DND-41 (cell line): Measurements from ENCODE around the gene POLR2J.

Source experiments
- ATAC-seq: fragments of 200-7000 bp; cut with Tn5 transposase; 3 replicates; pipeline ENCODE4 v1.9.1; 2021; ENCODE audit warnings: low read depth; ENCODE audit not compliant: insufficient read depth
- DNase-seq: peaks from one replicate; pipeline ENCODE4 v3.0.0-alpha.2; 2020
- H2AFZ ChIP-seq: 2 replicates; pipeline ENCODE4 v1.6.0; 2012; ENCODE audit warnings: low read depth, low read length
- H3K27ac ChIP-seq: 2 replicates; pipeline ENCODE4 v1.5.1; 2012; ENCODE audit warnings: low read length, inconsistent platforms
- H3K27me3 ChIP-seq: fragments of 200-600 bp; sonication (generic); 2 replicates; pipeline ENCODE4 v1.6.0; 2012; ENCODE audit warnings: low read length, mild to moderate bottlenecking, inconsistent platforms; ENCODE audit not compliant: insufficient read depth, poor library complexity
- H3K36me3 ChIP-seq: 2 replicates; pipeline ENCODE4 v1.5.1; 2012; ENCODE audit warnings: low read length, inconsistent platforms; ENCODE audit not compliant: insufficient read depth
- H3K4me1 ChIP-seq: 2 replicates; pipeline ENCODE4 v1.5.1; 2012; ENCODE audit warnings: mild to moderate bottlenecking, low read length; ENCODE audit not compliant: insufficient read depth
- H3K4me2 ChIP-seq: 2 replicates; pipeline ENCODE4 v1.6.0; 2012; ENCODE audit warnings: mild to moderate bottlenecking, moderate library complexity, low read length, inconsistent platforms; ENCODE audit not compliant: insufficient read depth
- H3K4me3 ChIP-seq, 2 experiments: fragments of 200-600 bp in 1 of 2; shearing (Covaris generic) in 1 of 2; 2 replicates each; pipeline ENCODE4 v1.5.1; 2012 to 2016; ENCODE audit warnings: inconsistent platforms in 2 of 2, low read length in 2 of 2, mild to moderate bottlenecking in 2 of 2, low read depth in 1 of 2, moderate library complexity in 1 of 2
- H3K79me2 ChIP-seq: 2 replicates; pipeline ENCODE4 v1.6.0; 2012; ENCODE audit warnings: low read length, inconsistent platforms; ENCODE audit not compliant: insufficient read depth
- H3K9ac ChIP-seq: 2 replicates; pipeline ENCODE4 v1.6.0; 2012; ENCODE audit warnings: low read depth, mild to moderate bottlenecking, inconsistent platforms, low read length, moderate library complexity
- H3K9me3 ChIP-seq: 2 replicates; pipeline ENCODE4 v1.5.1; 2012; ENCODE audit warnings: low read length, moderate library complexity, mild to moderate bottlenecking, inconsistent platforms; ENCODE audit not compliant: insufficient read depth, severe bottlenecking
- H4K20me1 ChIP-seq: 2 replicates; pipeline ENCODE4 v1.6.0; 2012; ENCODE audit warnings: low read length; ENCODE audit not compliant: insufficient read depth
- CTCF ChIP-seq: IDR thresholded peaks from 2 replicates; pipeline ENCODE4 v1.5.1; 2012; ENCODE audit warnings: borderline replicate concordance, low read length, moderate library complexity, mild to moderate bottlenecking; ENCODE audit not compliant: poor library complexity, severe bottlenecking; ENCODE audit errors: extremely low read depth
- EZH2 ChIP-seq: IDR thresholded peaks from 3 replicates; pipeline ENCODE4 v1.6.1; 2012; ENCODE audit warnings: borderline replicate concordance, low read depth, mild to moderate bottlenecking, moderate library complexity, low read length, inconsistent platforms; ENCODE audit not compliant: severe bottlenecking

POLR2J gene

GRCh38 chr7:102467581-102468477 lies 10.9 kb downstream of the POLR2J start:
- H2AFZ ChIP-seq = no peak overlapping the region
- DNase-seq (no peak), ATAC-seq (no peak)
- no peak overlapping the region for H3K27ac ChIP-seq
- H3K79me2 ChIP-seq = peaks cover 35% of the 10 kb centered on the region
- no peak overlapping the region for H3K9ac ChIP-seq
- no peaks in the 10 kb centered on the region for H3K9me3 ChIP-seq
- no peaks in the 10 kb centered on the region for H3K27me3 ChIP-seq
- peaks cover 15% of the 10 kb centered on the region for H4K20me1 ChIP-seq
- H3K4me2 ChIP-seq = no peak overlapping the region; the same call in 1 of the 2 replicates
- H3K4me1 ChIP-seq = peaks cover 28% of the 10 kb centered on the region
- no peak overlapping the region for H3K4me3 ChIP-seq
- no peak for TF ChIP-seq CTCF
- TF ChIP-seq EZH2 = no peak
- peaks cover 41% of the 10 kb centered on the region for H3K36me3 ChIP-seq

GRCh38 chr7:102466097-102466496 lies 12.6 kb downstream of the POLR2J start:
- H4K20me1 ChIP-seq = peaks cover 10% of the 10 kb centered on the region
- H3K4me3 ChIP-seq = peak overlapping the region; percentile 84 to 97; a peak in 3 of 4 replicates
- H3K9ac ChIP-seq = peak overlapping the region; percentile 94; the same call in 1 of the 2 replicates
- ATAC-seq = no peak
- no peak for DNase-seq
- TF ChIP-seq CTCF (no peak), EZH2 (no peak)
- H3K27ac ChIP-seq = no peak overlapping the region
- peaks cover 30% of the 10 kb centered on the region for H3K36me3 ChIP-seq
- peaks cover 46% of the 10 kb centered on the region for H3K79me2 ChIP-seq
- peak overlapping the region; percentile 67 for H3K4me2 ChIP-seq
- no peaks in the 10 kb centered on the region for H3K27me3 ChIP-seq
- no peak overlapping the region for H2AFZ ChIP-seq
- peaks cover 28% of the 10 kb centered on the region for H3K4me1 ChIP-seq
- no peaks in the 10 kb centered on the region for H3K9me3 ChIP-seq

- Histone ChIP-seq H4K20me1 (peaks cover 10% of the 10 kb centered on the region), H2AFZ (peak within 1 kb of the TSS; percentile 99), H3K27me3 (no peaks in the 10 kb centered on the region), H3K9ac (peak within 1 kb of the TSS; percentile 94), H3K4me3 (peak within 1 kb of the TSS; percentile 84 to 97), H3K4me2 (peak within 1 kb of the TSS; percentile 67), H3K27ac (peak within 1 kb of the TSS; percentile 86), H3K9me3 (no peaks in the 10 kb centered on the region), H3K36me3 (peaks cover 22% of the 10 kb centered on the region), H3K4me1 (peaks cover 28% of the 10 kb centered on the region), H3K79me2 (peaks cover 50% of the 10 kb centered on the region)
- no peak for TF ChIP-seq EZH2
- peak; percentile 26 for TF ChIP-seq CTCF
- peak; percentile 92 for DNase-seq
- ATAC-seq = peak; percentile 89
Observed at GRCh38 chr7:102464577-102465280, 14.0 kb downstream of the POLR2J start, which contains the start of the genes ALKBH4 and LRWD1. TSS of gene ALKBH4 (minus strand) at chr7:102464863. CDS start at chr7:102464836, 27 bp downstream. TSS of gene LRWD1 (plus strand) at chr7:102464984. CDS start at chr7:102465081, 97 bp downstream.
